MM.1S (cell line): ENCODE measurements around the gene FECH.
A peak's percentile ranks its signal among the peaks of the same experiment; 100 is the strongest.

Source experiments
- DNase-seq: peaks from one replicate; pipeline ENCODE4 v3.0.0-alpha.2; 2015
- H2AFZ ChIP-seq: fragments of 300-600 bp; sonication (generic); 2 replicates; pipeline ENCODE4 v1.6.0; 2016; ENCODE audit warnings: antibody characterized with exemption, low read length
- H3F3A ChIP-seq: fragments of 300-600 bp; sonication (generic); 2 replicates; pipeline ENCODE4 v1.6.1; 2016; ENCODE audit warnings: mild to moderate bottlenecking, antibody characterized with exemption, low read length, moderate library complexity, mixed read lengths; ENCODE audit not compliant: insufficient read depth
- H3K27ac ChIP-seq: fragments of 300-600 bp; sonication (generic); 2 replicates; pipeline ENCODE4 v1.5.1; 2016; ENCODE audit warnings: mild to moderate bottlenecking, low read length
- H3K27me3 ChIP-seq: fragments of 300-600 bp; sonication (generic); replicated peaks from 2 replicates; pipeline ENCODE4 v1.6.0; 2016; ENCODE audit warnings: low read length; ENCODE audit not compliant: insufficient read depth
- H3K36me3 ChIP-seq: fragments of 300-600 bp; sonication (generic); replicated peaks from 2 replicates; pipeline ENCODE4 v1.6.1; 2016; ENCODE audit warnings: mild to moderate bottlenecking, low read length, mixed read lengths; ENCODE audit not compliant: insufficient read depth
- H3K4me1 ChIP-seq: fragments of 300-600 bp; sonication (generic); 2 replicates; pipeline ENCODE4 v1.6.1; 2016; ENCODE audit warnings: low read length, mixed read lengths
- H3K4me2 ChIP-seq: fragments of 300-600 bp; sonication (generic); 2 replicates; pipeline ENCODE4 v1.6.0; 2016; ENCODE audit warnings: low read depth, low read length
- H3K4me3 ChIP-seq: fragments of 300-600 bp; sonication (generic); 2 replicates; pipeline ENCODE4 v1.5.1; 2016; ENCODE audit warnings: low read length, mixed read lengths
- H3K79me2 ChIP-seq: fragments of 300-600 bp; sonication (generic); 2 replicates; pipeline ENCODE4 v1.6.1; 2016; ENCODE audit warnings: mixed run types, low read length, mixed read lengths
- H3K9ac ChIP-seq: fragments of 300-600 bp; sonication (generic); 2 replicates; pipeline ENCODE4 v1.6.1; 2016; ENCODE audit warnings: low read length, mixed read lengths
- H3K9me2 ChIP-seq: fragments of 300-600 bp; sonication (generic); replicated peaks from 2 replicates; pipeline ENCODE4 v1.6.1; 2016; ENCODE audit warnings: mild to moderate bottlenecking, low read length, mixed read lengths; ENCODE audit not compliant: insufficient read depth
- H3K9me3 ChIP-seq: fragments of 300-600 bp; sonication (generic); replicated peaks from 2 replicates; pipeline ENCODE4 v1.6.1; 2016; ENCODE audit warnings: mild to moderate bottlenecking, low read length, mixed read lengths; ENCODE audit not compliant: insufficient read depth
- H4K20me1 ChIP-seq: fragments of 300-600 bp; sonication (generic); 2 replicates; pipeline ENCODE4 v1.6.1; 2016; ENCODE audit warnings: mild to moderate bottlenecking, low read length, moderate library complexity, mixed read lengths; ENCODE audit not compliant: insufficient read depth
- CTCF ChIP-seq: fragments of 300-600 bp; sonication (generic); IDR thresholded peaks from 2 replicates; pipeline ENCODE4 v1.5.1; 2016; ENCODE audit warnings: antibody characterized with exemption, low read length, mixed read lengths
- EZH2 ChIP-seq: fragments of 300-600 bp; sonication (generic); optimal IDR thresholded peaks from 2 replicates; pipeline ENCODE3; 2017; ENCODE audit warnings: low read depth, mild to moderate bottlenecking, antibody characterized with exemption, low read length, mixed read lengths
- EZH2phosphoT487 ChIP-seq: fragments of 300-600 bp; sonication (generic); IDR thresholded peaks from 2 replicates; pipeline ENCODE4 v1.6.1; 2018; ENCODE audit warnings: antibody characterized with exemption, low read length

Gene FECH

GRCh38 chr18:57630754-57631595 is 44.5 kb upstream of the FECH start:
- H3K27ac ChIP-seq, result no peak overlapping the region
- H3K4me3 ChIP-seq, result peak overlapping the region; percentile 52
- H4K20me1 ChIP-seq, result no peaks in the 10 kb centered on the region
- H3K27me3 ChIP-seq, result no peaks in the 10 kb centered on the region
- H3K9me3 ChIP-seq, result no peaks in the 10 kb centered on the region
- no peaks in the 10 kb centered on the region for H3K79me2 ChIP-seq
- peak overlapping the region; percentile 63 for H3K4me2 ChIP-seq
- no peaks in the 10 kb centered on the region for H3K9me2 ChIP-seq
- H3K36me3 ChIP-seq, result no peaks in the 10 kb centered on the region
- H2AFZ ChIP-seq, result peak overlapping the region; percentile 96
- DNase-seq, result no peak
- TF ChIP-seq CTCF, result no peak
- no peak for TF ChIP-seq EZH2
- no peak for TF ChIP-seq EZH2phosphoT487
- H3K9ac ChIP-seq, result peak overlapping the region; percentile 63; the same call in 1 of the 2 replicates
- no peaks in the 10 kb centered on the region for H3F3A ChIP-seq
- no peaks in the 10 kb centered on the region for H3K4me1 ChIP-seq

GRCh38 chr18:57630002-57630753 is 43.7 kb upstream of the FECH start:
- Histone ChIP-seq H3K4me1 (no peaks in the 10 kb centered on the region), H3K4me3 (peak overlapping the region; percentile 52), H2AFZ (peak overlapping the region; percentile 96), H3K79me2 (no peaks in the 10 kb centered on the region), H3K9me3 (no peaks in the 10 kb centered on the region), H3K27ac (peak overlapping the region; percentile 1; the same call in 1 of the 2 replicates), H3K9ac (peak overlapping the region; percentile 63), H3K9me2 (no peaks in the 10 kb centered on the region), H3K4me2 (peak overlapping the region; percentile 63), H3F3A (no peaks in the 10 kb centered on the region), H4K20me1 (no peaks in the 10 kb centered on the region), H3K27me3 (no peaks in the 10 kb centered on the region), H3K36me3 (no peaks in the 10 kb centered on the region)
- TF ChIP-seq EZH2phosphoT487, result no peak
- peak; percentile 74 for TF ChIP-seq CTCF
- peak; percentile 93 for DNase-seq

- H3K79me2 ChIP-seq, result no peaks in the 10 kb centered on the region
- H3K4me2 ChIP-seq, result peak overlapping the region; percentile 63
- H3K9me3 ChIP-seq, result no peaks in the 10 kb centered on the region
Observed at GRCh38 chr18:57629422-57629821, 42.9 kb upstream of the FECH start.

More at GRCh38 chr18:57629422-57629821, 42.9 kb upstream of the FECH start:
- Histone ChIP-seq H3K4me3 (peak overlapping the region; percentile 52), H3K36me3 (no peaks in the 10 kb centered on the region), H2AFZ (peak overlapping the region; percentile 96), H3K27ac (no peak overlapping the region), H3K9me2 (no peaks in the 10 kb centered on the region), H4K20me1 (no peaks in the 10 kb centered on the region), H3K9ac (peak overlapping the region; percentile 63), H3K4me1 (no peaks in the 10 kb centered on the region), H3F3A (no peaks in the 10 kb centered on the region), H3K27me3 (no peaks in the 10 kb centered on the region)
- no peak for TF ChIP-seq CTCF
- TF ChIP-seq EZH2phosphoT487, result no peak
- no peak for TF ChIP-seq EZH2
- DNase-seq, result no peak
